NCI-H82 treated with DMSO at 0.1 percent for 48 hours (cell line): ENCODE measurements around the gene MYEOV.

Experiments
- DNase-seq: peaks from one replicate; lab custom pipeline; 2025; ENCODE audit not compliant: unreplicated experiment; lab: John Stamatoyannopoulos, UW

The MYEOV gene

DNA sequence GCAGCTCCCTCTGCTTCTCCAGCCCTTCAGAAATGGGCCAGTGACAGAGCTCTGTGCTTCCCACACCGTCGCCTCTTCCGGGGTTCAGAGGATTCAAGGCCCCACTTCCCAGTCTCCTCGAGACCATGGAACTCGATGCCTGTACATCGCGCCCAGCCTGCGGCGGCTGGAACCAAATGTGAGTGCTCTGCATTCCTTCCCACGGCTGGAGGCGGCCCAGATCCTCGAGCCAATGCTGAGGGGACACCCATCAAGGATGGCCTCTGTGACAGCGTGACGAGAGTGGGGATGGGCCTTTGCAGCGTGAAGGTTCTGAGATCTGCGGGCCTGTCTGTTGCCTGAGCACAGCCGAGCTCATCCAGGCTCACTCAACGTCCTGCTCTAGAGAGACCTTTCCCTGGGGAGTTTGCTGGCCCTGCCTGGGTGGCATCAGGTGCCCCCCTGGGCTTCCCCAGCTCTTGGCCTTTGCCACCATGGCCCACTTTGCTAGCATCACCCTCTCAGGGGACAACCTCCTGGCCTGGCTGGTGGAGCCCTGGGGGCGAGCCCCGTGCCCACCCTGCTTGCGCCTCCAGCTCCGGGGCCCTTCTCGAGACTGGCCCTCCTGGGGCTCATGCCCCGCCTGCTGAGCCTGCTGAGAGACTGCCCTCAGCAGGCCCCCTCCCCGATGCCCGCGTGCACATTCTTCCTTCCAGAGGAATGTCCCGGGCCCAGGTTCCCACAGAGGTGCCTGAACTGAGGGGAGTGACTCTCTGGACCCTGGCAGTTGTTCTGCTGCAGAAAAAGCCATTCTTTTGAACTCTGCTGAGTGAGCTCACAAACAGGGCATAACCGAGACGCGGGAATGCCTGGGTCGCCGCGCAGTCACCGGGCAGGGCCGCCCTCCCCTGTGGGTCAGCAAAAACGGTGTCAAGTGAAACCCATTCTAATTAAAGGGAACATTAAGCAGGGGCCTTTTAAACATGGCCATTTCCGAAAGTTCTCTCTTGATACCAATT is 7.3 kb upstream of the MYEOV start:
- DNase-seq: no peak

DNA sequence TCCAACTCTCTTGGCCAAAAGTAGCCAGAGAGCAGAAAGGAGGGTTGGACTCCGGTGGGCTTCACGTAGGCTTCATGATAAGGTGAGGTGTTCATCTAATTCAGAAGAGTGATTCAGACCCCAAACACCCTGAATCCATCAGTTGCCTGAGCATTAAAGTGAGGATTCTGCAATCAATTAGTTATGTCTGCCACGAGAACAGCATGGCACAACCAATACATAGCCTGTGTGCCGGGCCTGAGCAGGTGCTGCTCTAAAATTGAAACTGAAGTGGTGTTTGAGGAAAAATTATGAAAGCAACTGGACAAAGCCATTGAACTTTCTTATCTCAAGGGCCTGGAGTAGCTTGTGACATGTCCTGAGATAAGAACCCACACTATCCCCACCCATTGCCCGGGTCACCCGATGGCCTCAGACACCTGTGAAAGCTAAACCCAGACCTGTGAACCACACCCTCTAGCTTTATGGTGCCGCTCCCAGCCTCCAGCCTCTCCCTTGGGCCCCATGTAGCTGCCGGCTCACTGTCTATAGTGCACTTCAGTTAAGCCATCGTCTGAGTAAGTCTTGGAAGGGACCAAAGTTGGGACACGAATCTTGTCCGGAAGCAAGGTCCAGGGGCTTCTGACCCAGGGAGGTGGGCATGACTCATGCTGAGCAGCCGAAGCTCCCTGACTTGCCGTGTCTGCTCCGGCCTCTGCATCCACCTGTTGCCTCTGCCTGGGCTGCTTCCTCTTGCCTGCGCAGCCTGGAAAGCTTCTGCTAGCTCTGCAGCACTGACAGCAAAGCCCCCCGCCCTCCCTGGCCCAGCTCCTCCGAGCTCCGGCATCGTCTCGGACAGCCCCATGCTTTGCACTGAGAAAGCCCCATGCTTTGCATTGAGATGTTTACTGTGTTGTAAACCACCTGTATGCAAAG is 5.7 kb upstream of the MYEOV start:
- no peak for DNase-seq

- no peak for DNase-seq
Observed at GRCh38 chr11:69288883-69289242, 5.1 kb upstream of the MYEOV start.

GRCh38 chr11:69290806-69291205 is 3.1 kb upstream of the MYEOV start:
- no peak for DNase-seq

- no peak for DNase-seq
Observed at GRCh38 chr11:69291459-69292110, 2.4 kb upstream of the MYEOV start.

- no peak for DNase-seq
Observed at GRCh38 chr11:69292221-69292648, 1.7 kb upstream of the MYEOV start.

GRCh38 chr11:69293087-69293486 is 868 bp upstream of the MYEOV start:
- DNase-seq: no peak

GRCh38 chr11:69294571-69295078 is 670 bp downstream of the MYEOV start:
- no peak for DNase-seq

DNA sequence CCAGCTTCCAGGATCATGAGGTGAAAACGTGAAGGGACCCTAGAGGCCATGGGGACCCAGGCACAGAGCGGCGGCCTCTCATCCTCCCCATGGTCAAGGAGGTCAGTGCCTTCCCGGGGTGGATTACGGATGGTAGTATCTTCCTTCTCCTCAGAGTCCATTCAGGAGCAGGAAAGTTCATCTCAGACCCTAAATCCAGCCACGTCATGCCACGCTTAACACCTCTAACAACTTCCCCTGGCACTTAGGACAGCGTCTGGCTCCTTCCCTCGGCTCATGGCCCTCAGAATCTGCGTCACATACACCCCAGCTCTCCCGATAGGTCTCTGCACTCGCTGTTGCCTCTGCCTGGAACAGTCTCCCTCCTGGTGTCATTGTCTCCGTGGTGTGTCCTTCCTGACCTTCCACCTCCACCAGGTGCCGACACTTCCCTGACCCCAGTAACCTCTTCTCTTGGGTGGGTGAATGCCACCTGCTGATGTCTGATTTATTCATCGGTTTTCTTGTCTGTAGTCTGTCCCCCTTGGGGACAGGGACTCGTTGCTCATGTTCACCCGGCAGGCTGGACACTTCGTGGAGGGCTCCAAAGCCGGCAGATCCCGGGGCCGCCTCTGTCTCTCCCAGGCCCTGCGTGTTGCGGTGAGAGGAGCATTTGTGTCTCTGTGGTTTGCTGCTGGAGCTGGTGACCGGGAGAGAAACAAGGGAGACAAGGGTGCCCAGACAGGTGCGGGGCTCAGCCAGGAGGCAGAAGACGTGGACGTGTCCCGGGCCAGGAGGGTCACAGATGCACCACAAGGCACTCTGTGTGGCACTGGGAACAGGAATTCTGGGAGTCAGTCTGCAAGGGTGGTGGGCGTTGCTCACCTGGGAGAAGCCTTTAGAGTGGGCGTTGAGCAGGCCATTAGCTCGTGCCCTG is 1.4 kb downstream of the MYEOV start:
- no peak for DNase-seq

DNA sequence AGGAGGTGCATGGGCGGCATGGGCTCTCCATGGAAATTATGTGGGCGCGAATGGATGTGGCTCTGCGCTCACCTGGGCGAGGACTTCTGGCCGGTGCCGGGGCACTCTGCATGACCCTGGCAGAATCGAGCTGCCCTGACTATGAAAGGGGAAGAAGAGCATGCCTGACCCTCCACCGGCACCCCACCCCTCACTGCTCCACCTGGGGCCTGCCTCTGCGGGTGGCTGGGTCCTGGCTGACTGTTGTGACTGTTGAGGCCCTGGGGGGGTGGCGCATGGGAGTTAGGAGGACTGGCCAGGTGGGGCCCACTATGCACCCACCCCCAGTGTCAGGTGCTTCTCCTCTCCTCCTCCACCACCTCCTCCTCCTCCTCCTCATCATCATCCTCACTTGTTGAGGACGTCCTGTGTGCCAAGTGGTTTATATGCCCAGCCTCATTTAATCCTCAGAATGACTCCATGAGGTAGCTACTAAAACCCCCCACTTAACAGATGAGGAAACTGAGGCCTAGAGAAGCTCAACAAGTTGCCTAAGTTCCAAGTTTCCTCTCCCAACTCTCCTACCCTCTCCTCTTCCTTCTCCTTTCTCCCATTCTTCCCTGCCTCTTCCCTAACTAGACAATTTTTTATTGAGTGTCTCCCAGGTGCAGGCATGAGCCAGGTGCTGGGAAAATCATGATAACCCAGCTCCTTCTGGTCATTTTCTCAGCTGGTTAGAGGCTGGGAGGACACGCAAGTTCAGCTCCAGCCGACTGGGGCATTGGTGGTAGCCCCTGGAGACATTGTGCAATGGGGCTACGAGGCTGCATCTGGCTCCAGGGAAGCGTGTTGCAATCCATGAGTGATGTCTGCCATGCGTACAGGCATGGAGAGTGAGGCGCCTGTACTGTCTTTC is 2.3 kb downstream of the MYEOV start:
- DNase-seq: no peak

DNA sequence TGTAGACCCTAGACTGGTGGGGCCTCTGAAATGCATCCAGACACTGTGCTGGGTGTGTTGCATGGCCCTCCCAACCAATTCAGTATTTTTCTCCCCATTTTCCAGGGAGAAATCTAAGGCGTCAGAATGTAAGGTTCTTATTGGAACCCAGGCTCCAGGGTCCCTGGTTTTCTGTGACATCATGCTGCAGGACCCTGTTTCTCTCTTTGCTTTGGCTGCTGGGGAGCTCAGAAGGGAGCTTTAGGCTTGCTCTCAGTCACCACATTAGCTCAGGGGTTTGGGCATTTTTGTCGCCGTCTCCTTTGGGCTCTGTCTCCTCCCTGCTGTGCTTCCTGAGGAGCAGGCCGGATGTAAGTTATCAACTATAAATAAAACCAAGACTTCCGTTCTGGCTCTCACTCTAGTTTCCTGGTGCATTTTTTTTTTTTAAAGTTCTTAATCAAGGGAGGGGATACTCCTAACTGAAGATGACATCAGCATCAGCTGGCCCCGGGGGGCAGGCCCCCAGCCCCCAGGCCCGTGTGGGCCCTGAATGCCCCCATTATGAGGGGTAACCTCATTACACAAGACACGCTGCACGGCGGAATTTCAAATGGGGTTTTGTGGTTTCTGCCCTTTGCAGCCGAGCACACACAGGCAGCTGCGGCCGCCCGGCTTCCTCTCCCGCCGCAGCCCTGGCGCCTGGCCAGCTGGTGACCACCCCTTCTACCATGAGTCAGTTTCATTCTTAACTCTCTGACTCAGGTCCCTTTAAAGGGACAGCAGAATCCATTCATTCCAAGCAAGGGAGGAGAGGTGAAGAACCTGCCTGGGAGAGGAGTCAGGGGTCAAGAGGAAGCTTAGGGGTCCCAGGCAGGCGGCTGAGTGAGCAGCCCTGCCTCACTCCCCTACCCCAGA is 3.2 kb downstream of the MYEOV start:
- no peak for DNase-seq

DNA sequence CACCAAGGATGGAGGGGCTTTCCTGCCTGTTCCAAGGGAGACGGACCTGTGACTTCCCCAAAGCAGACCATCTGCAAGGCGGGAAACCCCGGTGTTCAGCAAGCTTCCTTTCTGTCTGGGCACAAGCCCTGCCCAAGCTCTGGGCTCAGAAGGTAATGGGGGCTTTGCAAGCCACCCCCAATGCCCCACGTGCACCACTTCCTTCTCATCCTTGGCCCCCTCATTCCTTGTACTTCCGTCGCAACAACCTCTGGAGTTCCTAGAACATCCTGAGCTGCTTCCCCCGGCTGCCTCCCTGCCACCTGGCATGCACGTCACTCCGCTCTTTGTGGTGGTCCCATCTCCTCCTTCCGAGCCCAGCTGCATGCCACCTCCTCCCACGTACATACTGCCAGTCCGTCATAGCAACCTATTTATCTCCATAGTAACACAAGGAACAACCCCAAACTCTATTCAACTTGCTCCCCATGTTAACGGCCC is 3.9 kb downstream of the MYEOV start:
- no peak for DNase-seq

DNA sequence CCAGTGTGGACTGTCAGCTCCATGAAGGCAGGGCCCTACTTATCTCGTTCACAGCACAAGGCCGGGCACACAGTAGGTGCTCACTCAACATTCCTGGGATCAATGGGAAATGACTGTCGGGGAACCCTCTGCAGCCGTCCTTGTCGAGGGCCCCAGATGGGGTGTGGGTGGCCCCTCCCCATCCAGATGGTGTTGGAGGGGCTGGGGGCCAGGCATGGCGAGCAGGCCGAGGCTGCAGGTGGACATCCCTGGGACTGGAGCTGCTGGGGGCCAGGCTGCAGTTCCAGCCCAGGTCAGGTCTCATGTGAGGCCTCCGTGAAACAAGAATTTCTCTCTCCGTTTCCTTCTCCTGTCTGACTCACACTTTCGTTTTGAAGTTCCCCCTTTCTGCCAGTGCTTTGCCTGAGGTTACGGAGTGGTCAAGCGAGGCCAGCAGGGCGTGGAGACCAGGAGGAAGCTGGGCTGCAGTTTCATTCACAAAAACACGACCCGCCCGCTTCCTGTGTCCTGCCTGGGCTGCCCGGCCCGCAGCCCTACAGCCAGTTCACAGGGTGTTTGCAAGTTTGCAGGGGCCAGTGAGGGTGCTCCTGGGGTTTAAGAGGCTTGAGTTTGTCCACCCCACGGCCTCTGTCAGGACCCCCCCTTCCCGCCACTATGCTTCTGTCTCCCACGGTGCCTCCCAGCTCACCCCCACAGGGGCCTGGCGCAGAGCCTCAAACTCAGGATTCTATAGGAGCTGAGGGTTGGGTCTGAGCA is 4.5 kb downstream of the MYEOV start:
- DNase-seq: no peak

DNA sequence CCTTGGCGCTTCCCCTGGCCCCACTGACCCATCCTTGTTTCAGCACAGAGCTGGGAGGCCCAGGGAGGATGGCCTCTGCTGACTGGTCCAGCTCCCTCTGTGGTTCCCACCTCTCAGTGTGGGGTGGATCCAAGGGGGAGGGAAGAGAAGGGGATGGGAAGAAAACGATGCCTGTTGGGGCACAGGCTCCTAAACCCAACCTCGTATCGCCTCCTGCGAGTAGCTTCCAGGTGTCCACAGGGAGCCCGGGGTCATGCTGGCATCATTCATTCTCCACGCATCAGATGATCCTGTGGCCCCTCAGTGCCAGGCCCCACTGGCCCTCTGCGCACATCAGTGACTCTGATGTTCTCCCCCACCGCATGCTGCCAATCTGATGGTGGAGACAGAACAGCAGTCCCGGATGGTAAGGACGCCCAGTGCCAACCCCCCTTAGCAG is 5.1 kb downstream of the MYEOV start:
- no peak for DNase-seq

DNA sequence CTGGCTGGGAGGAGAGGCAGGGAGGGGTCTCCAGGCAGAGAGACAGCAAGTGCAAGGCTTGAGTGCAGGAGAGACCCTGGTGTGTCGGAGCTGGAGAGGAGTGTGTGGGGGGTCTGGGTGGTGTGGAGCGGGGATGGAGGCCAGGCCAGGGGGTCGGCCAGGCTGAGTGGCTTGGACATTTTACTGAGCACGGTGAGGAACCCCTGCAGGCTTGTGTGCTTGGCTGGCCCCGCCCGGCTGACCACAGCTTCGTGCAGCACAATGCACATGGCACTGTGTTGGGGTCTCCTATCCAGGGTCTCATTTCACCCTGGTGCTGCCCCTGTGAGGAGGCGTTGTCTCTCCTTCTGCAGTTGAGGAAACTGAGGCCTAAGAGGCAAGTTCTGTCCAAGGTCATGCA is 5.6 kb downstream of the MYEOV start:
- DNase-seq: no peak

DNA sequence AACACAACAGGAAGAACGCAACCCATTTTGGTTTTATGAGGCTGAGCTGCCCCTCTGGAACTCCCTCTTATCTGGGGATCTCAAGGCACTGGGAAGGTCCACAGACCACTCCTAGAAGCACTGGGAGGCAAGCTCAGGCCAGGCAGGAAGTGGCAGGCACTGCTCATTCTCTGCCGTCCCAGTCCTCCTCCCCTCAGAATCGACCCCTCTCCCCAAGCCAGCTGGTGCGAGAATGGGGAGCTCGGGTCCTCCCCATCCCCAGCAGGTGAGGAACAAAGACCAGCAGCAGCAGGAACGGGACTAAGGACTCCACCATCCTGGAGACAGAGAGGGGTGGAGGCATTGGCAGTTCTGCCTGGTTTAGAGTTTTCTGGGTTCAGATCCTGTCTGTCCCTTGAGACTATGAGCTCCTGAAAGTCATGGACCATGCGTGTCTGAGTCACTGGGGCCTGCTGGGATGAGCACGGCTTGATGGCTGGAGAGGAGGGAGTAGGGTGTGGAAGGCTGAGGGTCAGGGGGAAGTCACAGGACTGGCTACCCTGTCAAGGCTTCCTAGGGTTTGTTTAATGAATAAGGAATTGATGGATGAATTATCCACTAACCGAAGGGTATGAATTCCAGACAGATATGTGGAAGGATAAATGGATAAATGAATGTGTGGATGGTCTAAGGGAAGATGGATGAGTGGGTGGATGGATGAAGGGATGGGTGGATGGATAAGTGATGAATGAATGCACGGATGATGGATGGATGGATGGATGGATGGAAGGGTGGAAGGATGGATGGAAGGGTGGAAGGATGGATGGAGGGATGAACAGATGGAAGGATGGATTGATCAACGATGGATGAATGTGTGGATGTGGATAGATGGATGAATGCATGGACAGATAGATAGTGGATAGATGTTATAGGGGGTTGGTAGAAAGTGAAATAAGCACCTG is 6.4 kb downstream of the MYEOV start:
- no peak for DNase-seq
